ENCODE measurements around the gene OR13C3. TPM values are rescaled to one million over a fixed set of nuclear protein-coding genes. Genes with fewer than 3 reads are reported as not detected.

Gene OR13C3
- not detected in 2 replicates for total RNA-seq

GRCh38 chr9:104536756-104537155, at the start of gene OR13C3:
TSS of gene OR13C3 (minus strand) at chr9:104536856. CDS start at chr9:104536723, 133 bp downstream.

GRCh38 chr9:104568868-104569267, 32.2 kb upstream of the OR13C3 start, which contains the start of gene OR13C8:
TSS of gene OR13C8 (plus strand) at chr9:104569168. CDS start at chr9:104569168, 0 bp downstream.

GRCh38 chr9:104527109-104527508, 9.5 kb downstream of the OR13C3 start, which contains the start of gene OR13C4:
TSS of gene OR13C4 (minus strand) at chr9:104527209. CDS start at chr9:104527209, 0 bp downstream.

DNA sequence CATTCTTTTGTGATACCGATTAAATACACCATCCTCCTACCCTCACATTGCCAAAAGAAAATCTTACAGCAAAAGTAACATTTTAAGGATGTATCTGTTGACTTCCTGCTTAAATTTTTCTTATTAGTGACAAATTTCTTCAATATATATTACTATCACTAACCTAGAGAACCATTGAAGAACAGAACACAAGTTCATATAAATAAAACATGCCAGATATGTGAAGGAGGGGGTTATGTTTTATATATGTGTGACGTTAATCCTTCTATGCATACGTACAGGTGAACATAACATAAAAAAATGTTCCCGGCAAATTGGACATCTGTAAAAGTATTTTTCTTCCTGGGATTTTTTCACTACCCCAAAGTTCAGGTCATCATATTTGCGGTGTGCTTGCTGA, 32.7 kb downstream of the OR13C3 start, which contains the start of gene OR13F1:
OR13F1 (plus strand) TSS at position 301 of the 400 bp plus-strand sequence; CDS start at position 301, 0 bp downstream.

Other genes starting within 250 kb of the OR13C3 start
- not detected in 2 replicates for gene OR13F1, start 32.6 kb downstream of the OR13C3 start, total RNA-seq
- 0.16 TPM in 1 of 2 replicates, not detected in the other for gene OR13C4, start 9.6 kb downstream of the OR13C3 start, total RNA-seq
- gene OR13C8, start 32.3 kb upstream of the OR13C3 start, total RNA-seq: not detected in 2 replicates
- gene OR13C5, start 62.6 kb upstream of the OR13C3 start, total RNA-seq: not detected in 2 replicates
- not detected in 2 replicates for gene OR13C2, start 68.8 kb upstream of the OR13C3 start, total RNA-seq
- not detected in 2 replicates for gene OR13C9, start 81.3 kb upstream of the OR13C3 start, total RNA-seq
- gene OR13D1, start 157.7 kb upstream of the OR13C3 start, total RNA-seq: not detected in 2 replicates
- 31.8 and 38.4 TPM in 2 replicates for gene NIPSNAP3A, start 210.8 kb upstream of the OR13C3 start, total RNA-seq
- gene NIPSNAP3B, start 227.3 kb upstream of the OR13C3 start, total RNA-seq: 0.57 and 1.9 TPM in 2 replicates